CD4-positive, alpha-beta T cell treated with Interleukin-15 for 4 hours (primary cell): ENCODE measurements around the gene ZCCHC17.

Source experiments
- DNase-seq: peaks from one replicate; pipeline ENCODE4 v3.0.0-alpha.2; 2020; ENCODE audit warnings: low spot score

ZCCHC17 gene

GRCh38 chr1:31396633-31397351 is 100.0 kb downstream of the ZCCHC17 start:
- no peak for DNase-seq

DNA sequence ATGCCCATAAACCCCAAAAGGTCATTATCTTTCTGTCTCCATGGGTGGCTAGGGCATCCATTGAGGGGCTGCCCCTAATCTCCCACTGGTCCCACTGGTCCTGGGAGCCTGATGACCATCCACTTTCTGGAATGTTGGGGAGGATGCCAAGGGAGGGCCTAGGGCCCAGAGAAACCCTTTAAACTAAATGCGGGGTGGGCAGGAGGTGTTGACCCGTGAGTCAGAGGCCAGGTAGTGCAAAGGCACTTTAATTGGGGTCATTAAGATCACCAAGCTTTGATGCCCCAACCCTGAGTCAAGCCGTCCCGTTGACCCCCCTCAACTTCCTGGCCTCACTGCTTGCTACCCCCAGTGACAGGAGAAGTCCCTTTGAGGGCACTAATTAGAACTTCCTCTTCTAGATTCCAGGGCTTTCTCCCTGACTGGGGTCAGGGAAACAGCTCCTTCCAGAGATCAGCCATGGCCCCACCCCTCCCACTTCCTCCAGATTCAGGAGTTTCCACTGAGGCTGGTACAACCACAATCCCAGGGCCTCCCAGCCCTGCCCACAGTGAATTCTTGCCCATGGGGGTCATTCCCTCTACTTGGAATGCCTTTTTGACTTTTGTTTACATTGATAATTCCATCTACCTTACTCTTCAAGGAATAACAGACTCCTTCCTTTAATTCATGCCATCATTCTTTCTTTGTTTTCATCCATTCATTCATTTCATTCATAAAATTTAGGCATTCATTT is 100.7 kb downstream of the ZCCHC17 start:
- no peak for DNase-seq

- no peak for DNase-seq
These were observed 101.4 kb downstream of the ZCCHC17 start for GRCh38 chr1:31398246-31398645.

- DNase-seq: no peak
These were observed 103.1 kb downstream of the ZCCHC17 start for GRCh38 chr1:31399976-31400375.

- DNase-seq: no peak
These were observed 103.6 kb downstream of the ZCCHC17 start for GRCh38 chr1:31400393-31400792.

DNA sequence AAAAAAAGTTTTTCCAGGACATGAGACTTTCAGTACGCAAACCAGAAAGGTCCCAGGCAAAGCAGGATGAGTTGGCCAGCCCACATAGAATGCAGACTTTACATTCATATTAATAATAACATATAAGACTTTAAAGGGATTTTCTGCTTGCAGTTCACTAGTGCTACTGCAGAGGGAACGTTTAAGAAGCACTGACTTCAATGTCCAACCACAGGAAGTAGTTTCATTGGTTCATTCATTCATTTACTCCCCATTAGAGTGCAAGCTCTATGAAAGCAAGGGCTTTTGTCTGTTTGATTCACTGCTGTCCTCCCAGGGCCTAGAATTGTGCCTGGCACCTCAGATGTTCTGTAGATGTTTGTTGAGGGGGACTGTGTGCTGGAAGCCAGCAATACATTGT is 104.4 kb downstream of the ZCCHC17 start:
- no peak for DNase-seq

- DNase-seq: no peak
These were observed 108.9 kb downstream of the ZCCHC17 start for GRCh38 chr1:31405578-31406245.

- no peak for DNase-seq
These were observed 110.3 kb downstream of the ZCCHC17 start for GRCh38 chr1:31407029-31407626.

- DNase-seq: no peak
These were observed 112.0 kb downstream of the ZCCHC17 start for GRCh38 chr1:31408788-31409318.

- DNase-seq: no peak
These were observed 113.4 kb downstream of the ZCCHC17 start for GRCh38 chr1:31409946-31410858.

GRCh38 chr1:31410871-31411270 is 114.0 kb downstream of the ZCCHC17 start:
- DNase-seq: no peak

DNA sequence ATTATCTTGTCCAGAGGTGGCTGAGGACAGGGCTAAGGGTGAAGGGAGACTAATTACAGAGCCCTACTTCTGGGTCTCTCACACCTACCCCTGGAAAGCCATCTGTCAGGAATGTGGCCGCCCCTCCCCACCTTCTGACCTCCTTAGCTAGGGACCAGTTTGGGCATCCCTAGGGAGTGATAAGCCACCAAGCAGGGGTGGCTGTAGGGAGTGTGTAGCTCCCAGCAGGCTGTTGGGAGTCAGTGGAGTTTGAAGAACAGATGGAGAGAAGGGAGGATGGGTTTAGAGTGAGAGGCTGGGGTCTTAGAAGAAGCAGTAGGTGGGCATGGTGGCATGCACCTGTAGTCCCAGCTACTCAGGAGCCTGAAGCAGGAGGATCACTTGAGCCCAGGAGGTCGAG is 115.4 kb downstream of the ZCCHC17 start:
- no peak for DNase-seq

- no peak for DNase-seq
These were observed 116.0 kb downstream of the ZCCHC17 start, which contains the start of gene SERINC2 for GRCh38 chr1:31412732-31413404. Gene SERINC2, plus strand, starts transcription at chr1:31413213. Its CDS starts 53 bp downstream, at chr1:31413266.

GRCh38 chr1:31413405-31414001 is 116.7 kb downstream of the ZCCHC17 start:
- DNase-seq: no peak
